HG03354 (cell line): ENCODE measurements around the gene RNU1-2.
A peak's percentile ranks its signal among the peaks of the same experiment; 100 is the strongest.
"Not testable (repeated sequence)": the region's sequence is repeated elsewhere in the genome, so short reads cannot be mapped to it uniquely, and the experiment has no call there.

Source experiments
- ATAC-seq: cut with Tn5 transposase; IDR thresholded peaks from one replicate; pipeline ENCODE4 v1.9.1; 2021; ENCODE audit warnings: mild to moderate bottlenecking; ENCODE audit not compliant: unreplicated experiment, poor library complexity, severe bottlenecking

Gene RNU1-2

GRCh38 chr1:16886860-16887605 lies 8.7 kb upstream of the RNU1-2 start:
- ATAC-seq, result no peak

DNA sequence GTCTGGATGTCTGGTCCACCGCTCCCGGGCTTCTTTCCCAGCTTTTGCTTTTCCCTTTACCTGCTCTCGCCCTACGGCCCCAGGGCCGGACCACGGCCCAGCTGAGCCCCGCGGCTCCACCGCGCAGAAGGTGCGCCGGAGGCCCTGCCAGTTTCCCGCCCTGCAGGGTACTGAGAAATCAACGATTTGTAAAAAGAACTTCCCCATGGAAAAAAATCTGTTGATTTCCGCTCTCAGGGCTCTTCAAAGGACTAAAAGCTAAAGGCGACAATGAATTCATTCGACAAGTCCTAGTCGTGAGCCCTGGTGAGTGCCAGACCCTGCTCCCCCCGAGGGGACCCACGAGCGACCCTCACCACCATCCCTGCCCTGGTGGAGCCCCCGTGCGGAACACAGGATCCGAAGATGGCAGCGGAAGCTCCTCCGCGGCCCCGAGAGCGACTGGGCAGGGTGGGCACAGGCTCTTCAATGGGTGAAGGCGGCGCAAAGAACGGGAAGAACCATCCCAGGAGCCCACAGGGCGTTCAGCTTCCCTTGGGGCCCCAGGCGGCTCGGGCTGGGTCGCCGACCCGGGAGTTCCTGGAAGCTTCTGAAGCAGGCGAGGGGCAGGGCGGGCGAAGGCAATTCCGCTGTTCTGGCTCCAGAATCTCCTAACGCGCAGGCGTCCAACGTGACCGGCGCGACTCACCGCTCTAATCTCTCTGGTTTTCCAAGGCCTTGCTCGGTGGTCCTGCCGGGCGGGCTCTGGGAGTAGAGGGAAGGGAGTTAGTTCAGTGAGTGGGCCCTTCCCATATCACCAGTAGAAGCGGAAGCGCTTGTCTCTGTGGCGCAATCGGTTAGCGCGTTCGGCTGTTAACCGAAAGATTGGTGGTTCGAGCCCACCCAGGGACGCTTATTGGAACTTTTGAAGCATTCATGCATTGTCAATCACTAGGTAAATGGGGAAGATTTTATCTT lies 6.6 kb upstream of the RNU1-2 start:
- ATAC-seq, result no peak

DNA sequence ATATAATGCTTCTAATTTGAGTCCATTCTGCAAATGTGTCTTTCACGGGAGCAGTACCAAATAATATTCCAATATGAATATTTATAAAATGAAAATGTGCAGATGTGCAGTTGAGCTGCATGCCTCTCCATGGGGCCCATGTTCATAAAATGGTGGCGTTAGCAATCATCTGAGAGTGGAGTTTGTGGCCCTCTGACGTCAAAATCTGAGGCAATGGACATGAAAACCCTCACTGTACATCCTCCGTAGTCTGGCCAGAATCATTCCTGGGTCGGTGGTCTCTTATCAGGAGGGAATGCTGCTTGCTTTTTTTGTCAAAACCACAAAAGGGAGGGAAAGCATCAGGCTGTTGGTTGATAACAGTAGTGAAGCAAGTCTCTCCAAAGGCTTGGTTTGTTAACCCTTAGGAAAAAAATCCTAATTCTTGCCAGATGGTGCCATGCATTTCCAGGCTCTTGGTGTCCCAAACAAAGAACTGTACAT lies 5.2 kb upstream of the RNU1-2 start:
- not testable (repeated sequence) for ATAC-seq

DNA sequence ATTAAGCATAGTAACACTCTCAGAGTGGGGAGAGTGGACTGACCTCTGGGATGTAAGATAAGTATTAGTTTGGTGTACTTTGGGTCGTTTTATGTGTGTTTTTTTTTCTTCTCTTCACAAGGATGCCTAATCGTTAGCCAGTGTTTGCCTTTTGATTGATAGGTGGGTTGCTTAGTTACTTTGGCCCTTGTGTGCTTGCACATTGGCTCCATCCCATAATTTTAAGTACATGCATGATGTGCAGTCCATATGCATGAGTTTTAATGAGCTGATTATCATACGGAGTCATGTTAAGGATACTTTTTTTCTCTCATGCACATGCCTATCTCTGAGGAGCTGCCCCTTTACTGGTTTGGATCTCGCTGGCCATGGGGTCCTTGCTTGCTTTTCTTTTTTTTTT lies 4.7 kb upstream of the RNU1-2 start:
- ATAC-seq, result not testable (repeated sequence)

DNA sequence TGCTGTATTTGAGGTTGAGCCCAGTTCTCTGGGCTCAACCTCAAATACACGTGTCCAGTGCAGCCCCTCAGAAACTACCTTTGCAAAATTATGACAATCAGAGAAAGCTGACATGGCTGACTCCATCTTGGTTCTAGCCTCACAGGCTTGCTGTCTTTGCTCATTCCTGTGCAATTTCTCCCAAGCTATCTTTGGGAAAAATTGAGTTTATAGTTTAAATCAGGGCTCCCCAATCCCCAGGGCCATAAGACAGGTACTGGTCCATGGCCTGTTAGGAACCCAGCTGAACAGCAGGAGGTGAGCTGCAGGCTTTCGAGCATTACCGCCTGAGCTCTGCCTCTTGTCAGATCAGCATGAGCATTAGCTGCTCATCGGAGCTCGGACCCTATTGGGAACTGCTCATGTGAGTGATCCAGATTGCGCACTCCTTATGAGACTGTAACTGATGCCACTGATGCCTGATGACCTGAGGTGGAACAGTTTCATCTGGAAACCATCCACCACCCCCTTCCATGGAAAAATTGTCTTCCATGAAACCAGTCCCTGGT lies 2.7 kb upstream of the RNU1-2 start:
- not testable (repeated sequence) for ATAC-seq

DNA sequence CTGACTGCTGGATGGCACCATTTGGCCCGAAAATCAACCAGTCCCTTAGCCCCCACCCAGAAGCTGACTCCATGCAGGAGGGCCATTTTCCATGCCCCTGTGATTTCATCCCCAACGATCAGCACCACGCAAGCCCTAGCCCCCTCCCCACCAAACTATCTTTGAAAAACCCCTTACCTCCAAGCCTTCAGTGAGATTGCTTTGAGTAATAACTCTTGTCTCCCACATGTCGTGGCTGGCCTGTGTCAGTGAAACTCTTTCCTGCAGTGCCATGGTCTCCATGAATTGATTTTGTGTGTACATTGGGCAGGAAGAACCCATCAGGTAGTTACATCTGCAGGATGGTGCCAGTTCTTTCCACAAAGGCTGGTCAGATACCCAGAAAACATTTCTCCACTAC lies 2.0 kb upstream of the RNU1-2 start:
- not testable (repeated sequence) for ATAC-seq

GRCh38 chr1:16894338-16894737 lies 1.4 kb upstream of the RNU1-2 start:
- ATAC-seq, result not testable (repeated sequence)

DNA sequence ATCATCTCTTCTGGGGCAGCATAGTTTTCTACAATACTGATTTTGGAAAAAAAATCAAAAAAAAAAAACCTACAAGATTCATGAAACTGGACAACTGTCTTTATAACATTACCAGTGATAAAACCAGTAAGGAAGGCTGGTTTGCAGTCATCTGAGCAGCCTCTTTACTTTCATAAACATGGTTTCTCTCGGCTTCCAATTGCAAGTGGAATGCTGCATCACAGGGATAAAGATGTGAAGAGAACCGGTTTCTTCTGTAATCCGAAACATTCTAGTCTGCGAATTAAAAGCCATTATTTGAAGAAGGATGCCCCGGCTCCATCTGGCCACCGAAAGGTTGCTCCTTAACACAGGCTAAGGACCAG lies 565 bp upstream of the RNU1-2 start:
- not testable (repeated sequence) for ATAC-seq

DNA sequence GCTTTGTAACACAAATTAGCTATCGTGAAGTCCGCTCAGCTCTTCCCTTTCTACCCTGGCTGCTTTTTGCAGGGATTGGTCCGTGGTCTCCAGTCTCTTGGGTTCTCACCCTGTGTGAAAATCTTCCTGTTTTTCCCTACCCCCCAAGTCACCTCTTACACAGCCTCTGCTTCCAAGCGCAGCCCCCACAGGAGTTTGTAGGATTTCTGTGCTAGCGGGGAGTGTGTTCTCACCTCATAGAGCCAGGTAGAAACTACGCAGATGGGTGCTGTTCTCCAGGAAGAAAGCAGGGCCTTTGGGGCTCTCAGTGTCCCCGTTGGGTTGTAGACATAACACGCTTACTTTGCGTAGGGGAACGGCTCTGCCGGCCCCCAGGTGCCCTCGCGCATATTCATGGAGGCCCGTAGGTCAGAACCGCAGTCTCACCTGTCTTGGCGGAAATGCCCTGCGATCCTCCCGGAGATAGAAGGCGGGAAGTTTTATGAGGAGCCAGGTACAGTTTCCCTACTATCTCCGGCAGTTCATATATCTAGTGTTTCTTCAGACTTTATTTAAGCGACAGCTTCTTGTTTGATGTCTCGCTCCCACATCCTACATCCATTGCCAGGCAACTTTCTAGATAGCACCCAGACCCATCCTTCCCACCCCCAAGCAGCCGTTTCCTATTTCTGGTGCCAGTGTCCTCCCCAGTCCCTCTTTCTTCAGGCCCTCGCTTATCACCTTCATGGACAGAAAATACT lies 706 bp downstream of the RNU1-2 start:
- peak; percentile 21 for ATAC-seq

- not testable (repeated sequence) for ATAC-seq
These were observed 1.9 kb downstream of the RNU1-2 start for GRCh38 chr1:16897653-16898052.

DNA sequence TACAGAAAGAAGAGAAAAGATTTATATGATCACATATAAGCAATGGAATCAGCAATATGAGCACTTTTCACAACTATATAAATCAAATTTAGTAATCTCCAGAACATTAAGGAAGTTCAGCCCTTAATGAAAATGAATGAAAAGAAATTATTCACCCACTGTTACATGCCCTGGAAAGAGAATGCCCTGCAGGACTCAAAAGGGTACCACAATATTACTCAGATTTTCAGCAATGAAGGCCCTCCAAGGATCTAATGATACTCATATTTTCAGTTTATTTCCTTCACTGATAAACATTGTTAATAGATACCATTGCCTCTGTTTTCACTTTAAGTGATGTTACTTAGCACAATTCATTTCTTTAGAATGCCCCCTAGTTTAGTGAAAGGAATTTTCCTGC lies 2.5 kb downstream of the RNU1-2 start:
- ATAC-seq, result not testable (repeated sequence)

DNA sequence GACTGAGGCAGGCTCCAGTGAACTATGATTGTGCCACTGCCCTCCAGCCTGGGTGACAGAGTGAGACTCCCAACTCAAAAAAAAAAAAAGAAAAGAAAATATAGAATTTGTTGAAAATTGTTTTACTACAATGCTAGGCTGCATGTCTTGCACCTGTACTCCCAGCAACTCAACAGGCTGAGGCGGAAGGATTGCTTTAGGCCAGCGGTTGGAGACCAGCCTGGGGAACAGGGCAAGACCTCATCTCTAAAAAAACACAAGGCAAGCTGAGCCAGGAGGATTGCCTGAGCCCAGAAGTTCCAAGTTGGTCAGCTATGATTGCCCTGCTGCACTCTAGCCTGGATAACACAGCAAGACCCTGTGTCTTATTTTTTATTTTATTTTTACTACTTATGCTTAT lies 3.2 kb downstream of the RNU1-2 start:
- not testable (repeated sequence) for ATAC-seq

- no peak for ATAC-seq
These were observed 5.0 kb downstream of the RNU1-2 start for GRCh38 chr1:16900751-16901150.

DNA sequence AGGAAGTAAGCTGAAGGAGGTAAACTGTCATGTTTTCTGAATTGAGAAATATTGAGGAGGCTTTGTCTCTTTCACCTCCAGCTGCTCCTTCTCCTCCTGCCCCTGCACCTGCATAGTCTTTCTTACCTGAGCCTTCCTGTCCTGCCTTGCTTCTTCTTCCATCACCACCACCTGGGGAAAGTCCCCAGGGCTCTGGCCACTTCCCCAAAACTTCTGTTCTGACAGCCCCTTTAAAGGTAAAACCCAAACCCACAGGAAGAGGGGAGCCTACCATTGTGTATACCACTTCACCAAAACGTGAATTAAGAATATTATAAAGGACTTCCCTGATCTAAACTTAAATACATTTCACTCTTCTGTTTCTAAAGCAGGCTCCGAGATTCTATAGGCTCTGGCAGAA lies 5.6 kb downstream of the RNU1-2 start:
- not testable (repeated sequence) for ATAC-seq

DNA sequence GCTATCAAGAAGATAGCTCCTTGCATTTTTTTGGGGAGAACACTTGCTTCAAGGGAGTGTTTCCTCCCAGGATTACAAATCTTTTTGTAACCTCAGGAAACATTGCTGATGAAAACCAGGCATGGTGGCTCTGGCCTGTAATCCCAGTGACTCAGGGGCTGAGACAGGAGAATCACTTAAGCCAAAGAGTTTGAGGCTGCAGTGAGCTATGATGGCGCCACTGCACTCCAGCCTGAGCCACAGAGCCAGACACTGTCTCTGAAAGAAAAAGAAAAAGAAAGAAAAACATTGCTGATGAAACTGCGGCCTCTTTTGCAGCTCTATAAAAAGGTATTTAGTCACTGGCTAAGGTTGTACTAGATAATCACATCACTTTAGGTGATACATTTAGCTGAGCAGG lies 7.3 kb downstream of the RNU1-2 start:
- no peak for ATAC-seq

DNA sequence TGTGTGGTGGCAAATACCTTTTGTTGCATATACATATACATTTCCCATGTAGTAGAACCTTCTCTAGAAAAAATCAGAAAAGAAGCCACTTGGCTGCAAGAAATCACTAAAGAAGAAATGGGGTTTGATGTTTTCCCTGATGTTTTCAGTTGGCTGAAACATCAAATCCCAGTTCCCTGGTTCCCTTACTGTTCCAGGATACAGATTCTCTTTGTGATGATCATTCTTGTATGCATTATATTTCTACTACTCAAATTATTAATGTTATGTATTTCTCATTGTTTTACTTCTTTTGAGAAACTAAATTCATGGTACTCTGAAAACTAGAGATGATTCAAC lies 7.6 kb downstream of the RNU1-2 start:
- ATAC-seq, result no peak

GRCh38 chr1:16904560-16905109 lies 8.9 kb downstream of the RNU1-2 start:
- peak; percentile 91 for ATAC-seq

DNA sequence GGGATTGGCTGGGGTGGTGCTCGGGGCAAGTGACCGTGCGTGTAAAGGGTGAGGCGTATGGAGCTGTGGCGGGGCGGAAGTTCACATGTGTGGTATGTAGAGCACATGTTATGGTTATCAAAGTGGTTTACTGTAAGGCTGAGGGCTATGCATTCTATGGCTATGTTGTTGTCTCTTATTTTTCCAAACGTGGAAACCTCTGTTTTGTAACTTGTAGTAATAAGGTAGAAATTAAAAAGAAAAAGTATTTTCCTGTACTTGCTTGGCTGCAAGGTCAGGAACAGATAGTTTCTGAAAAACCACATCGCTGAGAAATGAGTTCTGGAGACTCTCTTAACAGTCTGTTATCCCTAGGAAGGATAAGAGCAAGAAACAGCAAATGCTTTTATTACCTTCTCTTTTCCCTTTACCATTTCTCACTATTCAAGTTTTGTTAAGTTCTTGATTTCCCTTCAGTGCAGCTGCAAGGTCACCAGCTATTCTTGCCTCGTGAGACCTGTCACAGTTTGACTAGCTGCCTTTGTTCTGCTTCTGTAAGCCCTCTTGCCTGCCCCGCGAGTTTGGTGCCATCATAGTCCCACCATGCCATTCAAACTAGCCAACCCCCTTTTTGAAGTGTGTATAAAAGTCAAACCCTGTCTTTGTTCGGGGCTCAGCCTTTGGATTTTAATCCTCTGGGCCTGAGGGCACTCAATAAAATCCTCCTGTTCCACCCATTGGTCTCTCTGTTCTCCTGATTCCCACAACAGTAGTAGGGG lies 9.5 kb downstream of the RNU1-2 start:
- peak; percentile 84 for ATAC-seq
